HCT116 (cell line): ENCODE data around the gene ENOPH1.

Experiments
- SIN3A ChIP-seq: IDR thresholded peaks from 2 replicates; pipeline ENCODE4 v1.6.1; 2012; ENCODE audit warnings: low read depth
- TF ChIP-seq, protein P1 (sequence below), 3 experiments: fragments of 200-600 bp in 1 of 3; sonication (generic) in 1 of 3; IDR thresholded peaks in 2 of 3; conservative IDR thresholded peaks in 1 of 3; 2 replicates each; pipeline ENCODE4 v1.5.1; 2012 to 2017; ENCODE audit warnings: low read depth in 2 of 3, low read length in 2 of 3, antibody characterized with exemption in 1 of 3, borderline replicate concordance in 1 of 3, control low read depth in 1 of 3, mild to moderate bottlenecking in 1 of 3, mixed read lengths in 1 of 3, mixed run types in 1 of 3, moderate library complexity in 1 of 3; ENCODE audit not compliant: insufficient read depth in 1 of 3
- TF ChIP-seq, protein P2 (sequence below): IDR thresholded peaks from 2 replicates; pipeline ENCODE4 v1.6.1; 2012; ENCODE audit warnings: low read depth
- TF ChIP-seq, protein P3 (sequence below): IDR thresholded peaks from 2 replicates; pipeline ENCODE4 v1.6.1; 2012

DNA sequence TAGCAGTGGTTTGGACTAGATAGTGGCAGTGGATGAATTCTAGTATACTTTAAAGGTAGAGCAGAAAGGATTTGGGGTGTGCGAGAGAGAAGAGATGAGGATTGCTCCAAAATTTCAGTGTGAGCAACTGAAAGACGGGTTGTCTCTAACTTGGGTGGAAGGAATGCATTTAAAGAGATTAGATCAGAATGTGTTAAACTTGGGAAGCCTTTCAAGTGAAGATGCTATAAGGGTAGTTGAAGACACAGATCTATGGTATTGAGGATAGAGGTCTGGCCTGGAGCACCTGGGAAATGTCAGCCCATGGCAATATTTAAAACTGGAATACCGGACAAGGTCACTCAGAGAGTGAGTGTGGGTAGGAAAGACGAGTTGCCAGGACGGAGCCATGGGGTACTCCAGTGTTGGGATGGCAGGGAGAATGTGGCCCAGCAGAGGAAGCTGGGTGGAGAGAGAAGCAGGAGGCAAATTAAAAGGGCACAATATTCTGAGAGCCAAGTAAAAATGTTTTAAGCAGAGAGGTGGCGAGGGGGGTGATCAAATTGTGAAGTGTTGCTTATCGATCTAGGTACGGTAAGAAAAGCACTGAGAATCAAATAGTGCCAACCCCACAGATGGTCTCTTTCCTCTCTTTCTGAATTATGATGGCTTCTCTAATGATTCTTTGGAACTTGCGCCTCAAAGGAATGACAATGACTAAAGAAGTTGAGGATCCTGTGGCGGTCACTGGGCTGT, 50.5 kb downstream of the ENOPH1 start:
- TF ChIP-seq, protein P1, sequence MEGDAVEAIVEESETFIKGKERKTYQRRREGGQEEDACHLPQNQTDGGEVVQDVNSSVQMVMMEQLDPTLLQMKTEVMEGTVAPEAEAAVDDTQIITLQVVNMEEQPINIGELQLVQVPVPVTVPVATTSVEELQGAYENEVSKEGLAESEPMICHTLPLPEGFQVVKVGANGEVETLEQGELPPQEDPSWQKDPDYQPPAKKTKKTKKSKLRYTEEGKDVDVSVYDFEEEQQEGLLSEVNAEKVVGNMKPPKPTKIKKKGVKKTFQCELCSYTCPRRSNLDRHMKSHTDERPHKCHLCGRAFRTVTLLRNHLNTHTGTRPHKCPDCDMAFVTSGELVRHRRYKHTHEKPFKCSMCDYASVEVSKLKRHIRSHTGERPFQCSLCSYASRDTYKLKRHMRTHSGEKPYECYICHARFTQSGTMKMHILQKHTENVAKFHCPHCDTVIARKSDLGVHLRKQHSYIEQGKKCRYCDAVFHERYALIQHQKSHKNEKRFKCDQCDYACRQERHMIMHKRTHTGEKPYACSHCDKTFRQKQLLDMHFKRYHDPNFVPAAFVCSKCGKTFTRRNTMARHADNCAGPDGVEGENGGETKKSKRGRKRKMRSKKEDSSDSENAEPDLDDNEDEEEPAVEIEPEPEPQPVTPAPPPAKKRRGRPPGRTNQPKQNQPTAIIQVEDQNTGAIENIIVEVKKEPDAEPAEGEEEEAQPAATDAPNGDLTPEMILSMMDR (IDR thresholded peaks at IDR 0.05 in 2 of 3, conservative IDR thresholded peaks at IDR 0.05 in 1 of 3; ENCODE audit: borderline replicate concordance in 1 of 3, insufficient read depth in 1 of 3, low read depth in 2 of 3, low read length in 2 of 3) = no peak
- TF ChIP-seq SIN3A = no peak
- TF ChIP-seq, protein P2, sequence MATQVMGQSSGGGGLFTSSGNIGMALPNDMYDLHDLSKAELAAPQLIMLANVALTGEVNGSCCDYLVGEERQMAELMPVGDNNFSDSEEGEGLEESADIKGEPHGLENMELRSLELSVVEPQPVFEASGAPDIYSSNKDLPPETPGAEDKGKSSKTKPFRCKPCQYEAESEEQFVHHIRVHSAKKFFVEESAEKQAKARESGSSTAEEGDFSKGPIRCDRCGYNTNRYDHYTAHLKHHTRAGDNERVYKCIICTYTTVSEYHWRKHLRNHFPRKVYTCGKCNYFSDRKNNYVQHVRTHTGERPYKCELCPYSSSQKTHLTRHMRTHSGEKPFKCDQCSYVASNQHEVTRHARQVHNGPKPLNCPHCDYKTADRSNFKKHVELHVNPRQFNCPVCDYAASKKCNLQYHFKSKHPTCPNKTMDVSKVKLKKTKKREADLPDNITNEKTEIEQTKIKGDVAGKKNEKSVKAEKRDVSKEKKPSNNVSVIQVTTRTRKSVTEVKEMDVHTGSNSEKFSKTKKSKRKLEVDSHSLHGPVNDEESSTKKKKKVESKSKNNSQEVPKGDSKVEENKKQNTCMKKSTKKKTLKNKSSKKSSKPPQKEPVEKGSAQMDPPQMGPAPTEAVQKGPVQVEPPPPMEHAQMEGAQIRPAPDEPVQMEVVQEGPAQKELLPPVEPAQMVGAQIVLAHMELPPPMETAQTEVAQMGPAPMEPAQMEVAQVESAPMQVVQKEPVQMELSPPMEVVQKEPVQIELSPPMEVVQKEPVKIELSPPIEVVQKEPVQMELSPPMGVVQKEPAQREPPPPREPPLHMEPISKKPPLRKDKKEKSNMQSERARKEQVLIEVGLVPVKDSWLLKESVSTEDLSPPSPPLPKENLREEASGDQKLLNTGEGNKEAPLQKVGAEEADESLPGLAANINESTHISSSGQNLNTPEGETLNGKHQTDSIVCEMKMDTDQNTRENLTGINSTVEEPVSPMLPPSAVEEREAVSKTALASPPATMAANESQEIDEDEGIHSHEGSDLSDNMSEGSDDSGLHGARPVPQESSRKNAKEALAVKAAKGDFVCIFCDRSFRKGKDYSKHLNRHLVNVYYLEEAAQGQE = no peak
- TF ChIP-seq, protein P3, sequence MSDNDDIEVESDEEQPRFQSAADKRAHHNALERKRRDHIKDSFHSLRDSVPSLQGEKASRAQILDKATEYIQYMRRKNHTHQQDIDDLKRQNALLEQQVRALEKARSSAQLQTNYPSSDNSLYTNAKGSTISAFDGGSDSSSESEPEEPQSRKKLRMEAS = no peak
